ENCODE measurements around the gene HELT.

DNA sequence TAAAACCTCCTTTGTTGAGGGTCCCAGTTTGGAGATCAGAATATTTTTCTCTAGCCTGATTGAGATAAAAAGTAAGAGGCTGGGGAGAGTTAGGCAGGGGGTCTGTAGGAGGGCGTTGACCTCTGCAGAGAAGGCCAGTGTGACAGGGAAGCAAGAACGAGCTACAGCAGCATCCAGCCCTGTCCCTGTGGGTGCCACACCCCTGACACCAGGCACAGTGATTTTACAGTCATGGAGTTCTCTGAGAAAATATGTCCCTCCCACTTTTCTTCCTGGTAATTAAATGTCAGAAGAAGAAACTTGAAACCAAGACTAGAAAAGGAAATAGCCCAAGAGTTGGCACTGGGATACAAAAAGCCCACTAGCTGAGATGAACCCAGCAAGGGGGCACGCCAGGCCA lies 25.0 kb upstream of the HELT start:
- TF ChIP-seq POLR2A (IDR thresholded peaks at IDR 0.05), result no peak
- TF ChIP-seq, protein P1, sequence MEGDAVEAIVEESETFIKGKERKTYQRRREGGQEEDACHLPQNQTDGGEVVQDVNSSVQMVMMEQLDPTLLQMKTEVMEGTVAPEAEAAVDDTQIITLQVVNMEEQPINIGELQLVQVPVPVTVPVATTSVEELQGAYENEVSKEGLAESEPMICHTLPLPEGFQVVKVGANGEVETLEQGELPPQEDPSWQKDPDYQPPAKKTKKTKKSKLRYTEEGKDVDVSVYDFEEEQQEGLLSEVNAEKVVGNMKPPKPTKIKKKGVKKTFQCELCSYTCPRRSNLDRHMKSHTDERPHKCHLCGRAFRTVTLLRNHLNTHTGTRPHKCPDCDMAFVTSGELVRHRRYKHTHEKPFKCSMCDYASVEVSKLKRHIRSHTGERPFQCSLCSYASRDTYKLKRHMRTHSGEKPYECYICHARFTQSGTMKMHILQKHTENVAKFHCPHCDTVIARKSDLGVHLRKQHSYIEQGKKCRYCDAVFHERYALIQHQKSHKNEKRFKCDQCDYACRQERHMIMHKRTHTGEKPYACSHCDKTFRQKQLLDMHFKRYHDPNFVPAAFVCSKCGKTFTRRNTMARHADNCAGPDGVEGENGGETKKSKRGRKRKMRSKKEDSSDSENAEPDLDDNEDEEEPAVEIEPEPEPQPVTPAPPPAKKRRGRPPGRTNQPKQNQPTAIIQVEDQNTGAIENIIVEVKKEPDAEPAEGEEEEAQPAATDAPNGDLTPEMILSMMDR (IDR thresholded peaks at IDR 0.05), result no peak
